GM20000 (cell line): ENCODE data around the gene XG.

Experiments
- DNase-seq: peaks from one replicate; pipeline ENCODE4 v3.0.0; 2012; ENCODE audit warnings: low spot score
- TF ChIP-seq, protein P1 (sequence below): IDR thresholded peaks from 2 replicates; pipeline ENCODE4 v1.5.1; 2012; ENCODE audit warnings: mild to moderate bottlenecking, control low read depth; ENCODE audit errors: extremely low read depth, missing control alignments

Gene XG

DNA sequence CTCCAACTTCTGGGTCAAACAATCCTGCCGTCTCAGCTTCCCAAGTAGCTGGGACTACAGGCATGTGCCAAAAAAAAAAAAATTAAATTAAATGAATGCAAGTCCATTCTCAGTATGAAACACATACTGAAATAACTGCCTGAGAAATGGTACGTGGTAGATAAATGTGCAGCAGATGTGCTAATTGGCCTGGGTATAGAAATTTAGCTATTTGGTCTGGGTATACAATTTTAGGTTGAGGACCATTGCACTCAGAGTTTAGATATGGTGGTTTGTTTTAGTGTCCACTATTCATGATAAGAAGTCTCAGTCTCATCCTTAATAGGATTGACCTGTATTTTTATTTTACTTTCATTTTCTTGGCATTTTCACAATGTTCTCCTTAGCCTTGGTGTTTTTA lies 86.1 kb downstream of the XG start:
- DNase-seq = no peak
- TF ChIP-seq, protein P1, sequence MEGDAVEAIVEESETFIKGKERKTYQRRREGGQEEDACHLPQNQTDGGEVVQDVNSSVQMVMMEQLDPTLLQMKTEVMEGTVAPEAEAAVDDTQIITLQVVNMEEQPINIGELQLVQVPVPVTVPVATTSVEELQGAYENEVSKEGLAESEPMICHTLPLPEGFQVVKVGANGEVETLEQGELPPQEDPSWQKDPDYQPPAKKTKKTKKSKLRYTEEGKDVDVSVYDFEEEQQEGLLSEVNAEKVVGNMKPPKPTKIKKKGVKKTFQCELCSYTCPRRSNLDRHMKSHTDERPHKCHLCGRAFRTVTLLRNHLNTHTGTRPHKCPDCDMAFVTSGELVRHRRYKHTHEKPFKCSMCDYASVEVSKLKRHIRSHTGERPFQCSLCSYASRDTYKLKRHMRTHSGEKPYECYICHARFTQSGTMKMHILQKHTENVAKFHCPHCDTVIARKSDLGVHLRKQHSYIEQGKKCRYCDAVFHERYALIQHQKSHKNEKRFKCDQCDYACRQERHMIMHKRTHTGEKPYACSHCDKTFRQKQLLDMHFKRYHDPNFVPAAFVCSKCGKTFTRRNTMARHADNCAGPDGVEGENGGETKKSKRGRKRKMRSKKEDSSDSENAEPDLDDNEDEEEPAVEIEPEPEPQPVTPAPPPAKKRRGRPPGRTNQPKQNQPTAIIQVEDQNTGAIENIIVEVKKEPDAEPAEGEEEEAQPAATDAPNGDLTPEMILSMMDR = no peak

DNA sequence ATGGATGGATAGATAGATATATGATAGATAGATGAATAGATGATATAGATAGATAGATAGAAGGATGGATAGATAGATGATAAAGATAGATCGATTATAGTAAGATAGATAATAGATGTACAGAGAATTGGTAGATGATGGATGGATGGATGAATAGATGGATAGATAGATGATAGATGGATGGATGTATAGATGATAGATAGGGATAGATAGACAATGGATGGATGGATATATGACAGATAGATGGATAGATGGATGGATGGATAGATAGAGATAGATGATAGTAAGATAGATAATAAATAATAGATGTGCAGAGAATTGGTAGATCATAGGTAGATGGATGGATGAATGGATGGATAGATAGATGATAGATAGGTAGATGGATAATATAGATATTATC lies 89.1 kb downstream of the XG start:
- DNase-seq = no peak
- TF ChIP-seq, protein P1 = no peak

DNA sequence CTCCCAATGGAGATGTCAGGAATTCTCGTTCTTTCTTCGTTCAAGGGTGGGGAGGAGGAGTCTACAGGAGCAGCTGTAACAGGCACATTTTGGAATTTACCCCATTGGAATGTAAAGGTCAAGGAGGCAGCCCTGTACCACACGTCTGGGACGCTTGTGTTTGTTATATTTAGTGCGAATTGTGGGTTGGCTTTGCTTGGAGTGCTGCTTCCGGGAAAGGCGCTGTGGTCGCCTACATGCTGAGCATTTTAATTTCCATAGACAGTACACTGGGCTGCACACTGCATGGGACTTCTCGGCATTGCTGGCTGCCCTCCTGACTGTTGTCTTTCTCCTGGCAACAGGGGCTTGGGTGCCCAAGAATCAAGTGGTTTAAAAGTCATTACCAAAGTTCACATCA lies 89.7 kb downstream of the XG start:
- DNase-seq = no peak
- TF ChIP-seq, protein P1 = no peak

DNA sequence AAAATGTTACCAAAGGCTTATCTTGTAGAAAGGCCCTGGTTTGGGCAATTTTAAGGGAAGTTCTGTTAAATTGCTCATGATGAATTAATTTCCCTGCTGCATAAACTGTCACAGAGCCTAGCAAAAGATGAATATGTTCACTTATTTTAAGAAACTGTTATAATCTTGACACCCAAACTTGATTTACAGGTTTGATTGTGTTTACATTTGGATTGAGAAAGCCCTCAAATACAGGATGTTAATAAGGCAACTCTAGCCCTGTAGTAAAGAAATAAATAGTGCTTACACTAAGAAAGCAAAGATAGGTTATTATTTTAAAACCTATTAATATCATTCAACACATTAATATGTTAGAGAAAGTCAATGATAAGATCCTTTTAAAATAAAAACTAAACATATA lies 95.2 kb downstream of the XG start:
- TF ChIP-seq, protein P1 = no peak
- no peak for DNase-seq

DNA sequence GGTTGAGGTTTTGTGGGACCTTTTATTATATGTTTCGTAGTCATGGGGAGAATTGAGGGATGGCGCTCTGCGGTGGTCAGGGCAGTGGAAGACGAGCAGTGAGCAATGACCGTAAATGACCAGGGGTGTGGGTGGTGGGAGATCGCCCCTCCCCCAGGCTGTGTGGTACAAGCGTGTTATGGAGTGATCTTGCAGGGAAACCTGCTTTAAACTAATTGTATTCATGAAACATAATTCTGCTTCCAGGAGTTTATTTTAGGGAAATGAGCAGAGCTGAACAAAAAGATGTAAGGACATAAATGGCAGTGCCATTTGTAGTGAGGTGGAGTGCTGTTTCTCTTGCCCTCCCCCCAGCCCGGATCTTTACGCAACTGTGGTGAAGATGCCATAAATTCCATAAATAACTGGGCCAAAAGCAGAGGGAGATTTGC lies 97.0 kb downstream of the XG start:
- TF ChIP-seq, protein P1 = no peak
- DNase-seq = no peak

DNA sequence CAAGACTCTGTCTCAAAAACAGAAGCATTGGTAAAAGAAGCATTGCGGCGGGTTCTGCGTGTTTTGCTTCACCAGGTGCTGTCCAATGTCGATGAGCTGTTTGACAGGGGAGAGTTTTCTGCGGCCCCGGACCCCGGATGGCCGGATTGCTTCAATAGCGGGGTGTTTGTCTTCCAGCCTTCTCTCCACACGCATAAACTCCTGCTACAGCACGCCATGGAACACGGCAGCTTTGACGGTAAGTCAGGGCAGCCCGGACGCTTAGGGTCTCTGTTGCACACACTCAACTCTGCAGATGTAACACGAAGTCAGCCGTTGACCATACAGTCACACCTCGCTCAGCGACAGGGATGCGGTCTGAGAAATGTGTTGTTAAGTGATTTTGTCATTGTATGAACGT lies 103.1 kb downstream of the XG start:
- TF ChIP-seq, protein P1 = no peak
- DNase-seq = no peak

DNA sequence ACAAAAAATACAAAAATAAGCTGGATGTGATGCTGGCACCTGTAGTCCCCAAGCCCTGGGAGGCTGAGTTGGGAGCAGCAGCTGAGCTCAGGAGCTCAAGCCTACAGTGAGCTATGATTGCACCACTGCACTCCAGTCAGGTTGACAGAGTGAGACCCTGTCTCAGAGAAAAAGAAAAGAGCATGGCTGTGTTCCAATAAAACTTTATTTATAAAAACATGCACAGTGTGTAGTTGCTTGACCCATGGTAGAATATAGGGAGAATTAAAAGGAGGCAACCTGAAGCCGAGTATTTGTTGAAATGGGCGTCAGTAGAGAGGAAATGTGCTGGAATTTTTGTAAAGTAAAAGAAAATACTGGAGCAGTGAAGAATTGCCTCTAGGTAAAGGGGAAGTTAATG lies 103.9 kb downstream of the XG start:
- TF ChIP-seq, protein P1 = no peak
- DNase-seq = no peak

DNA sequence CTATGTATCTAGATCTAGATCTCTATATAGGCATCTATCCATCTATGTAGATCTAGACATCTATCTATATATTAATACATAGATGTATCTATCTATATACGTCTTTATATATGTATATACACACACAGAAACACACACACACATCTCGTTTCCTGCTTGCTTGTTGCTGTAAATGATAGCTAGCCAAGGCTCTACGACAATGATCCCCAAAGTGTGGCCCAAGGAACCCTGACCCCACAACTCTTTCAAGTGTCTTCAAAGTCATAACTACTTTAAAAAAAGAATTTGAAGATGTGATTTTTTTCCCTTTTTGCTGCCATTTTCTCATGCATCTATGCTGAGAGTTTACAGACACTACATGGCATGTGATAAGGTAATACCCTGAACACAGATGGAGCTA lies 105.7 kb downstream of the XG start:
- no peak for DNase-seq
- TF ChIP-seq, protein P1 = no peak
